A549 (cell line): Measurements from ENCODE around the gene SLC66A2. TPM values are rescaled to one million over a fixed set of nuclear protein-coding genes. Genes with fewer than 3 reads are reported as not detected.

Source experiments
- ATAC-seq, 2 experiments: fragments of 200-7000 bp in 1 of 2; fragments of >200 bp in 1 of 2; cut with Nextera tagmentation in 1 of 2; cut with Tn5 transposase in 1 of 2; 3 replicates each; pipeline versions ENCODE4 v1.8.0 to v1.9.1; 2018 to 2020; ENCODE audit warnings: mild to moderate bottlenecking in 1 of 2, moderate library complexity in 1 of 2
- CTCF ChIA-PET: fragments of 300-600 bp; sonication (Branson Sonifier 250); formaldehyde crosslinking; extraction: SDS; loops from one replicate; lab custom pipeline; 2021; ENCODE audit warnings: antibody characterized with exemption, inconsistent platforms; lab: Yijun Ruan, JAX
- POLR2A ChIA-PET: fragments of 350-600 bp; formaldehyde crosslinking; extraction: SDS; loops from one replicate; lab custom pipeline; 2021; ENCODE audit warnings: antibody characterized with exemption, inconsistent platforms; lab: Yijun Ruan, JAX
- DNase-seq, 2 experiments: peaks; one replicate each; pipeline versions ENCODE4 v3.0.0 to v3.0.0-alpha.2; 2011 to 2016; ENCODE audit warnings: low read depth in 1 of 2, low spot score in 1 of 2
- FAIRE-seq: peaks from 2 replicates; lab custom pipeline; 2011; peaks lifted over from hg19 to GRCh38; lab: Jason Lieb, UNC
- H3K27ac ChIP-seq, 2 experiments: fragments of >200 bp; sonication (Bioruptor Twin); formaldehyde crosslinking; 3 replicates each; pipeline ENCODE4 v1.5.1; 2016 to 2017
- H3K4me1 ChIP-seq: fragments of >200 bp; sonication (Bioruptor Twin); formaldehyde crosslinking; 3 replicates; pipeline ENCODE4 v1.6.1; 2016
- H3K4me2 ChIP-seq: fragments of >200 bp; sonication (Bioruptor Twin); formaldehyde crosslinking; 3 replicates; pipeline ENCODE4 v1.6.1; 2016
- H3K4me3 ChIP-seq: fragments of >200 bp; sonication (Bioruptor Twin); formaldehyde crosslinking; 3 replicates; pipeline ENCODE4 v1.5.1; 2016
- H3K9me3 ChIP-seq: fragments of >200 bp; sonication (Bioruptor Twin); formaldehyde crosslinking; 3 replicates; pipeline ENCODE4 v1.6.1; 2016
- EHF ChIP-seq: fragments of 250-450 bp; sonication (Bioruptor Pico); IDR thresholded peaks from 2 replicates; pipeline ENCODE4 v1.5.0; 2020; ENCODE audit warnings: mild to moderate bottlenecking
- HOXA7 ChIP-seq: fragments of 250-450 bp; sonication (Bioruptor Pico); IDR thresholded peaks from 2 replicates; pipeline ENCODE4 v1.5.0; 2020; ENCODE audit warnings: mild to moderate bottlenecking, moderate library complexity
- HOXB13 ChIP-seq: fragments of 250-450 bp; sonication (Bioruptor Pico); IDR thresholded peaks from 2 replicates; pipeline ENCODE4 v1.5.0; 2020; ENCODE audit warnings: low read depth, mild to moderate bottlenecking, moderate library complexity
- HOXB5 ChIP-seq: fragments of 250-450 bp; sonication (Bioruptor Pico); IDR thresholded peaks from 2 replicates; pipeline ENCODE4 v1.5.0; 2020; ENCODE audit warnings: mild to moderate bottlenecking, moderate library complexity
- KDM1A ChIP-seq: fragments of 200-600 bp; sonication (generic); IDR thresholded peaks from 2 replicates; pipeline ENCODE4 v1.6.1; 2016; ENCODE audit warnings: low read depth, mild to moderate bottlenecking
- KDM5A ChIP-seq: fragments of 200-600 bp; sonication (generic); IDR thresholded peaks from 2 replicates; pipeline ENCODE4 v1.6.1; 2016; ENCODE audit warnings: antibody characterized with exemption, mild to moderate bottlenecking
- MYC ChIP-seq: IDR thresholded peaks from 2 replicates; pipeline ENCODE4 v1.6.1; 2012; ENCODE audit warnings: mild to moderate bottlenecking, inconsistent platforms, low read length, improper control_type of control experiment, borderline replicate concordance
- NR3C1 ChIP-seq: fragments of >200 bp; sonication (Bioruptor Twin); formaldehyde crosslinking; IDR thresholded peaks from 3 replicates; pipeline ENCODE4 v1.6.1; 2017
- PHF8 ChIP-seq: fragments of 200-600 bp; sonication (generic); IDR thresholded peaks from 2 replicates; pipeline ENCODE4 v1.6.1; 2016; ENCODE audit warnings: low read depth, mild to moderate bottlenecking, antibody characterized with exemption, moderate library complexity, borderline replicate concordance
- POLR2AphosphoS2 ChIP-seq: conservative IDR thresholded peaks from 2 replicates; pipeline ENCODE4 v1.6.1; 2012; ENCODE audit warnings: low read length, improper control_type of control experiment, inconsistent platforms
- RARB ChIP-seq: fragments of 250-450 bp; sonication (Bioruptor Pico); IDR thresholded peaks from 2 replicates; pipeline ENCODE4 v1.8.0; 2021; ENCODE audit warnings: mild to moderate bottlenecking, moderate library complexity
- TP53 ChIP-seq: fragments of 250-450 bp; sonication (Bioruptor Pico); IDR thresholded peaks from 2 replicates; pipeline ENCODE4 v1.5.0; 2021; ENCODE audit warnings: mild to moderate bottlenecking, moderate library complexity
- WGBS: methylation state at CpG from one replicate; pipeline ENCODE4 v1.1.6; 2017; ENCODE audit errors: missing lambda C conversion rate; 5-methylcytosine and 5-hydroxymethylcytosine counted together
- polyA plus RNA-seq, 4 experiments: library from polyadenylated mRNA; depleted of rRNA in 3 of 4; stranded (reverse); fragments of >200 nt; fragmentation: RNase III in 1 of 4; extraction: RNeasy Plus Mini Kit Qiagen cat#74134 plus additional on column Dnase treatment in 1 of 4; gene quantifications; 2 replicates in 3 of 4; 3 replicates in 1 of 4; pipeline ENCODE4 v1.2.3, GENCODE V29; 2011 to 2017
- TF ChIP-seq, protein P1 (sequence below): fragments of 200-600 bp; sonication (generic); IDR thresholded peaks from 2 replicates; pipeline ENCODE4 v1.6.1; 2016; ENCODE audit warnings: antibody characterized with exemption, mild to moderate bottlenecking, moderate library complexity

SLC66A2 gene
- polyA plus RNA-seq, 2 of the 4 experiments (the other 2 are of a cell fraction) = 4.8 to 11.5 TPM

DNA sequence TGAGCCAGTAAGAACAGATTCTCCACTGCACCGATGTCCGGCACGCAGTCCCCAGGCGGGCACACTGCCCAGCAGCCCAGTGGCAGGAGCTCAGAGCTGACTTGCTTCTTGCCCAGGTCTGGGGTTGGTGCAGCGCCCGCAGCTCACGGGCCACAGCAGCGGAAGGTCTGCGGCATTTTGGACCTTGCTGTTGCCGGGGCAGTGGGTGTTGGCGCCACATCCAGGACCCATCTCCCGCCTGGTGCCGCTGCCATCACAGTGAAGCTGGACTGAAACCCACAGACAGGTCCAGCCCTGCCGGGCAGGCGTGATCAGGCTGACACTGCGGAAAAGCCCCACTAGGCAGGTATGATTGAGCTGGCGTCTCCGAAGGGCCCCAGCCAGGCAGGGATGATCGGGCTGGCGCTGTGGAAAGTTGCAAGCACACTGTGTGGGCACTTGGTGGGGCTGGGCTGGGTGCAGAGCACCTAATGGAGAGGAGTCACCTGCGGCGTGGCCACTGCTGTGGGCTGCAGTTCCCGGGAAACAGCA lies 75.5 kb downstream of the SLC66A2 start:
- H3K27ac ChIP-seq = no peak overlapping the region
- TF ChIP-seq, protein P1, sequence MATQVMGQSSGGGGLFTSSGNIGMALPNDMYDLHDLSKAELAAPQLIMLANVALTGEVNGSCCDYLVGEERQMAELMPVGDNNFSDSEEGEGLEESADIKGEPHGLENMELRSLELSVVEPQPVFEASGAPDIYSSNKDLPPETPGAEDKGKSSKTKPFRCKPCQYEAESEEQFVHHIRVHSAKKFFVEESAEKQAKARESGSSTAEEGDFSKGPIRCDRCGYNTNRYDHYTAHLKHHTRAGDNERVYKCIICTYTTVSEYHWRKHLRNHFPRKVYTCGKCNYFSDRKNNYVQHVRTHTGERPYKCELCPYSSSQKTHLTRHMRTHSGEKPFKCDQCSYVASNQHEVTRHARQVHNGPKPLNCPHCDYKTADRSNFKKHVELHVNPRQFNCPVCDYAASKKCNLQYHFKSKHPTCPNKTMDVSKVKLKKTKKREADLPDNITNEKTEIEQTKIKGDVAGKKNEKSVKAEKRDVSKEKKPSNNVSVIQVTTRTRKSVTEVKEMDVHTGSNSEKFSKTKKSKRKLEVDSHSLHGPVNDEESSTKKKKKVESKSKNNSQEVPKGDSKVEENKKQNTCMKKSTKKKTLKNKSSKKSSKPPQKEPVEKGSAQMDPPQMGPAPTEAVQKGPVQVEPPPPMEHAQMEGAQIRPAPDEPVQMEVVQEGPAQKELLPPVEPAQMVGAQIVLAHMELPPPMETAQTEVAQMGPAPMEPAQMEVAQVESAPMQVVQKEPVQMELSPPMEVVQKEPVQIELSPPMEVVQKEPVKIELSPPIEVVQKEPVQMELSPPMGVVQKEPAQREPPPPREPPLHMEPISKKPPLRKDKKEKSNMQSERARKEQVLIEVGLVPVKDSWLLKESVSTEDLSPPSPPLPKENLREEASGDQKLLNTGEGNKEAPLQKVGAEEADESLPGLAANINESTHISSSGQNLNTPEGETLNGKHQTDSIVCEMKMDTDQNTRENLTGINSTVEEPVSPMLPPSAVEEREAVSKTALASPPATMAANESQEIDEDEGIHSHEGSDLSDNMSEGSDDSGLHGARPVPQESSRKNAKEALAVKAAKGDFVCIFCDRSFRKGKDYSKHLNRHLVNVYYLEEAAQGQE = no peak
- TF ChIP-seq HOXA7 (CRISPR knock-in tag) (no peak), HOXB5 (no peak), TP53 (CRISPR knock-in tag) (no peak), NR3C1 (no peak), PHF8 (no peak), EHF (CRISPR knock-in tag) (no peak), HOXB13 (CRISPR knock-in tag) (no peak), RARB (CRISPR knock-in tag) (no peak), KDM5A (no peak)
- TF ChIP-seq, all 56 proteins: peak for 0
- no peak overlapping the region for H3K4me3 ChIP-seq
- H3K4me1 ChIP-seq = no peaks in the 10 kb centered on the region
- CTCF ChIA-PET = no interaction called here
- H3K9me3 ChIP-seq = no peaks in the 10 kb centered on the region
- POLR2A ChIA-PET = no interaction called here
- H3K4me2 ChIP-seq = no peak overlapping the region
- ATAC-seq (no peak), DNase-seq (no peak), FAIRE-seq (no peak)
- whole genome bisulfite sequencing = 76% methylated on average over 6 of the region's 23 CpGs

DNA sequence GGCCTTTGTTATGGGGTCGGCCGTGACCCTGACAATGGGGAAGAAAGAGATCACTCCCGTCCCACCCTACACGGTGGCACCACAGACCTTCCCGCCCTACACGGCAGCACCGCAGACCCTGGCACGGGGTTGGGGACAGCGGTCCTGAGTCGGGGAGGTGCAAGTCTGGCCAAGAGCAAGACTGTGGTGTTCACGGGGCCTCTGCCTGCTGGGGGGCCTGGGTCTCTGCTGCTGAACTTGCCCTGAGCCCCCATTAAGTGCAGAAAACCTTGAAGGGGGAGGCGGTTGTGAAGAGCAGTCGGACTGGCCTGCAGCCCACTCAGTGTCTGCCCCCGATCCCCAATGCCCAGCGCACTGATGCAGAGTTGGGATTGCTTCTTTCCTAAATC lies 75.9 kb downstream of the SLC66A2 start:
- no peak overlapping the region for H3K4me3 ChIP-seq
- FAIRE-seq (no peak), DNase-seq (no peak), ATAC-seq (no peak)
- H3K9me3 ChIP-seq = no peaks in the 10 kb centered on the region
- no peak overlapping the region for H3K27ac ChIP-seq
- no peaks in the 10 kb centered on the region for H3K4me1 ChIP-seq
- 74% methylated on average over 3 of the region's 15 CpGs for WGBS
- no peak overlapping the region for H3K4me2 ChIP-seq
- TF ChIP-seq RARB (CRISPR knock-in tag) = no peak
- TF ChIP-seq, protein P1 = no peak
- ChIA-PET POLR2A (no interaction called here), CTCF (no interaction called here)

DNA sequence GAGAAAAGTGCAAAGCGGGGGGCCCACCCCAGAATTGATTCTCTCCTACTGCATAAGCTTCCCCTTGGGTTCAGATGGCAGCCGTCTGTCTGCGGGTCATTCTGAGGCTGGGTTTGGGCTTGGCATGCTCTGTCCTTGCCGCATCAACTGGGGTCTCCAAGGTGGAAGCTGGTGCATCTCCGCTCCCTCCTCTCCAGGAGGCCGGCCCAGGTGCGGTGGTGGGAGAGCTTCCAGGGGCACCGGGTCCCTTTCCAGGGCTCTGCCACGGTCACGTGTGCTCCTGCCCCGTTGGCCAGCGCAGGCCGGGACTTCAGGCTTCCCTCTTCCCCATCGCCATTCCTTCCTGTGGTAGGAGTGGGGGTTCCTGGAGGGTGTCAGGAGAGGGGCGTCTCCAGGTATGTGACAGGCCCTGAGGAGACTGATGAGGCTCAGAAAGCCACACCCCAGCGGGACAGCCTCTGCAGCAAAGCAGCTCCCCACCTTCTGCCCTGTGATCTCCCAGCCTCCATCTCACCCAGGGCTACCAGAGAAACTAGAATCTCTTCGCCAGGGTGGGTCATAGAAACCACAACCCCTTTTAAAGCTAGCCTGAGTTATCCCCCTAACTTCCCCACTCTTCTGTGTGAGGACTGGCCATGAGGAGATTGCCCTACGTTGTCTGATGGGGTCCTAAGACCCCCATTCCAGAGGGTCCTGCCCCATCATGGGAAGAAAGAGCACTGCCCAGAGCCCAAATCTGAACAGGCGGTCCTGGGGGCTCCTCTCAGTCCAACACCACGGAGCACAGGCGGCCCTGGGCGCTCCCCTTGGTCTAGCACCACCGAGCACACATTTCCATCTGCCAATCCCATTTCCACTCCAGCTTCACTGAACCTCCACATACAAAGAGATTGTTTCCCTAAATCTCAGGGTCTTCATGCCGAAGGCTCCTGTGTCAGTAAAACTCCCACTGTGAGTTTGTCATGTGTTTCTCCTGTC lies 76.6 kb downstream of the SLC66A2 start:
- H3K9me3 ChIP-seq = no peaks in the 10 kb centered on the region
- CTCF ChIA-PET = interaction anchor here (0.6 kb wide), 1 partner anchor 54 kb away, joined by 4 read pairs; no protein-coding TSS in a partner anchor
- 40% methylated on average over 15 of the region's 24 CpGs for WGBS
- POLR2A ChIA-PET = no interaction called here
- TF ChIP-seq KDM1A (no peak), POLR2AphosphoS2 (no peak), MYC (no peak)
- no peaks in the 10 kb centered on the region for H3K4me1 ChIP-seq
- ATAC-seq (no peak), DNase-seq (no peak), FAIRE-seq (no peak)
- H3K4me2 ChIP-seq = no peak overlapping the region
- no peak overlapping the region for H3K4me3 ChIP-seq
- no peak overlapping the region for H3K27ac ChIP-seq
